ENCODE results near the gene SLC22A13.
A peak's percentile ranks its signal among the peaks of the same experiment; 100 is the strongest.

Gene SLC22A13

DNA sequence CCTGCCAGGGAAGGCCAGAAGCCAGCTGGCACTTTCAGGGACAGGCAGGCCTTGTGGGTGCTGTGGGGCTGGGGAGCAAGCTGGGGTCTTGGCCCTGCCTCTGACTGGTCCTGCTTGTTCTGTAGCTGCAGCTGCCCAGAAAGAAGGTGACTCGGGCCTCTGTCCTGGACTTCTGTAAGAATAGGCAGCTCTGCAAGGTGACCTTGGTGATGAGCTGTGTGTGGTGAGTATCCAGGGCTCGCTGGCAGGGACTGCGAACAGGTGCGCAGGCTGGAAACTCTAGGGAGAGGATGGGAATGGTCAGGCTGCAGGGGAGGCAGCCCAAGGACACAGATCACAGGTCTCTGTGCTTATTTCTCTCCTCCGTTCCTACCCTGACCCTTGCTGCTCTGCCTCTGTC lies 47.7 kb downstream of the SLC22A13 start:
- TF ChIP-seq CTCF (conservative IDR thresholded peaks at IDR 0.05; ENCODE audit: low read depth, low read length) = no peak
- DNase-seq (ENCODE audit: low read depth) = no peak
- H3K4me3 ChIP-seq (ENCODE audit: low read depth, low read length) = no peak overlapping the region

DNA sequence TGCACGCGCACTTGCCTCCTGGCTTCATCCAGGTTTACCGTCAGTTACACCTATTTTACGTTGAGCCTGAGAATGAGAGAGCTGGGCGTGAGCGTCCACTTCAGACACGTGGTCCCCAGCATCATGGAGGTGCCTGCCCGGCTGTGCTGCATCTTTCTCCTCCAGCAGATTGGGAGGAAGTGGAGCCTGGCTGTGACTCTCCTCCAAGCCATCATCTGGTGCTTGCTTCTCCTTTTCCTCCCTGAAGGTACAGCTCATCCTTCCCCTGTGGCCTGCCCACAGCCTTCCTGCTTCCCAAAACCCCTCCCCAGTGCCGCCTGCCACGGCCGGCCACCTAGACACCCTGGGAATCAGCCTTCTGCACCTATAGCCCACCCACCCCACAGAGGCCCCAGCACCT lies 48.1 kb downstream of the SLC22A13 start:
- no peak overlapping the region for H3K4me3 ChIP-seq (ENCODE audit: low read depth, low read length)
- no peak for DNase-seq (ENCODE audit: low read depth)
- no peak for TF ChIP-seq CTCF (conservative IDR thresholded peaks at IDR 0.05; ENCODE audit: low read depth, low read length)

GRCh38 chr3:38314112-38314763 lies 48.6 kb downstream of the SLC22A13 start:
- DNase-seq (ENCODE audit: low read depth) = no peak
- TF ChIP-seq CTCF (conservative IDR thresholded peaks at IDR 0.05; ENCODE audit: low read depth, low read length) = no peak
- H3K4me3 ChIP-seq (ENCODE audit: low read depth, low read length) = no peak overlapping the region

GRCh38 chr3:38314764-38315487 lies 49.3 kb downstream of the SLC22A13 start:
- peak; percentile 8 for DNase-seq (ENCODE audit: low read depth)
- H3K4me3 ChIP-seq (ENCODE audit: low read depth, low read length) = no peak overlapping the region
- no peak for TF ChIP-seq CTCF (conservative IDR thresholded peaks at IDR 0.05; ENCODE audit: low read depth, low read length)

- TF ChIP-seq CTCF (conservative IDR thresholded peaks at IDR 0.05; ENCODE audit: low read depth, low read length) = no peak
- no peak for DNase-seq (ENCODE audit: low read depth)
- no peak overlapping the region for H3K4me3 ChIP-seq (ENCODE audit: low read depth, low read length)
These were observed 50.0 kb downstream of the SLC22A13 start for GRCh38 chr3:38315488-38316230.

DNA sequence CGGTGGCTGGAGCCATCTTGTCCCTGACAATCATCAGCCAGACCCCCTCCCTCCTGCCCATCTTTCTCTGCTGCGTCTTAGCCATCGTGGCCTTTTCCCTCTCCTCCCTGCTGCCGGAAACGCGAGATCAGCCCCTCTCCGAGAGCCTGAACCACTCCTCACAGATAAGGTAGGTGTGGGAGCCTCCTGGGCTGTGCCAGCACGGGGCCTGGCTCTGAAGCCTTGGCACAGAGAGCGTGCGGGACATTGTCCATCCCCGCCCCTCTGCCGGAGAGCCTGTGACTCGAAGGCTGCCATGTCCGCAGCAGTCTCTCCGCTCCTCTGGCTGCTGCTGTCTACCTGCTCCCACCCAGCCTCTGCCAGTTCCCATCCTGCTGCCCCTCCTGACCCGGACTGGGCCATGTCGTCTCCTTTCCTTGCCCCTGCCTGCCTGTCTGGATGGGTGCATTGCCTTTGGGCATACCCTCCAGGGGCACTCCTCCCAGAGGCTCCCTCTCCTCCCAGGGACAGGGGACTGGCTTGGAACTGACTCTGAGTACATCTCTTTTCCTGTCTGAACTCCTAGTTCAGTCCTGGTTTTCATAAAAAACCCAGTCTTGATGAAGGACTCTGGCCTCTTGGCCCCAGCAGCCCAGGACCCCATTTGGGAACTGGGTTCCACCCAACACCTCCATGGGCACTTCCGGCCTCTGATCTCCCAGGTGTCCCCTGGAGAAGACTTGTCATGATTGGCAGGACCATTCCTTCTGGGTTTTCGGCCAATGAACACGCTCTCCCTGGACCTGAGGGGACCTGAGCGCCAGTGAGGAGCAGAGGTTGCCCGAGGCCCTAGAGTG lies 51.0 kb downstream of the SLC22A13 start:
- no peak for DNase-seq (ENCODE audit: low read depth)
- TF ChIP-seq CTCF (conservative IDR thresholded peaks at IDR 0.05; ENCODE audit: low read depth, low read length) = no peak
- no peak overlapping the region for H3K4me3 ChIP-seq (ENCODE audit: low read depth, low read length)
